NCI-H1417 (cell line): Measurements from ENCODE around the gene MYBL2.
"Not testable (repeated sequence)": the region's sequence is repeated elsewhere in the genome, so short reads cannot be mapped to it uniquely, and the experiment has no call there.

Experiments
- DNase-seq, 3 experiments: peaks; one replicate each; lab custom pipeline; 2025; lab: John Stamatoyannopoulos, UW

MYBL2 gene

GRCh38 chr20:43666376-43667328, at the start of gene MYBL2:
Gene MYBL2 (plus strand): TSS chr20:43667114. CDS start chr20:43667284, 170 bp downstream.
- DNase-seq = peak; percentile 77 to 89 (median 82)

GRCh38 chr20:43631598-43631997, 35.3 kb upstream of the MYBL2 start:
- no peak for DNase-seq

- DNase-seq = no peak
Measured at GRCh38 chr20:43636429-43636828, 30.5 kb upstream of the MYBL2 start.

- DNase-seq = no peak
Measured at GRCh38 chr20:43642548-43642947, 24.4 kb upstream of the MYBL2 start.

GRCh38 chr20:43650997-43651525, 15.9 kb upstream of the MYBL2 start:
- no peak for DNase-seq

- DNase-seq = not testable (repeated sequence)
Measured at GRCh38 chr20:43651650-43652184, 15.2 kb upstream of the MYBL2 start.

GRCh38 chr20:43653966-43654365, 12.9 kb upstream of the MYBL2 start:
- no peak for DNase-seq

- DNase-seq = not testable (repeated sequence)
Measured at GRCh38 chr20:43655176-43655575, 11.7 kb upstream of the MYBL2 start.

GRCh38 chr20:43655937-43656336, 11.0 kb upstream of the MYBL2 start:
- DNase-seq = no peak

GRCh38 chr20:43658069-43658722, 8.7 kb upstream of the MYBL2 start:
- no peak for DNase-seq

- no peak for DNase-seq
Measured at GRCh38 chr20:43658723-43659419, 8.0 kb upstream of the MYBL2 start.

- no peak for DNase-seq
Measured at GRCh38 chr20:43662943-43663655, 3.8 kb upstream of the MYBL2 start.

- no peak for DNase-seq
Measured at GRCh38 chr20:43665466-43666176, 1.3 kb upstream of the MYBL2 start.

GRCh38 chr20:43667341-43668132, 623 bp downstream of the MYBL2 start:
- DNase-seq = peak; percentile 26 to 59 (median 31)

- no peak for DNase-seq
Measured at GRCh38 chr20:43669332-43669731, 2.4 kb downstream of the MYBL2 start.

GRCh38 chr20:43670423-43670822, 3.5 kb downstream of the MYBL2 start:
- no peak for DNase-seq

- no peak for DNase-seq
Measured at GRCh38 chr20:43676368-43676767, 9.5 kb downstream of the MYBL2 start.

GRCh38 chr20:43680981-43681380, 14.1 kb downstream of the MYBL2 start:
- DNase-seq = no peak

- DNase-seq = peak; percentile 77 to 92 (median 80)
Measured at GRCh38 chr20:43681468-43681942, 14.6 kb downstream of the MYBL2 start.

- peak; percentile 59 to 87 (median 62) for DNase-seq
Measured at GRCh38 chr20:43681991-43682410, 15.1 kb downstream of the MYBL2 start.
